SU-DHL-6 (cell line): ENCODE results near the gene GTF3C2.

ENCODE experiments used
- H2AFZ ChIP-seq: fragments of 200-600 bp; sonication (generic); 2 replicates; pipeline ENCODE4 v1.6.1; 2014; ENCODE audit warnings: low read depth, mild to moderate bottlenecking, moderate library complexity, mixed read lengths, antibody characterized with exemption, low read length; ENCODE audit not compliant: severe bottlenecking
- H3F3A ChIP-seq: fragments of 200-600 bp; shearing (Covaris generic); 2 replicates; pipeline ENCODE4 v1.6.0; 2016; ENCODE audit warnings: antibody characterized with exemption, mild to moderate bottlenecking; ENCODE audit not compliant: insufficient read depth
- H3K27ac ChIP-seq: fragments of 200-600 bp; sonication (generic); 2 replicates; pipeline ENCODE4 v1.5.1; 2016; ENCODE audit warnings: low read depth, mild to moderate bottlenecking, low read length, moderate library complexity, mixed read lengths
- H3K27me3 ChIP-seq: fragments of 200-600 bp; sonication (generic), shearing (Covaris generic); 2 replicates; pipeline ENCODE4 v1.6.0; 2014; ENCODE audit warnings: mild to moderate bottlenecking, low read length
- H3K36me3 ChIP-seq: fragments of 200-600 bp; sonication (generic); 2 replicates; pipeline ENCODE4 v1.6.1; 2014; ENCODE audit warnings: mild to moderate bottlenecking, low read length, mixed read lengths
- H3K4me2 ChIP-seq: fragments of 300-600, 200-600 bp; shearing (Covaris generic), sonication (generic); 2 replicates; pipeline ENCODE4 v1.6.0; 2014; ENCODE audit warnings: low read length, low read depth, mild to moderate bottlenecking; ENCODE audit not compliant: poor library complexity, severe bottlenecking
- H3K4me3 ChIP-seq: fragments of 200-600 bp; sonication (generic); 2 replicates; pipeline ENCODE4 v1.5.1; 2014; ENCODE audit warnings: antibody characterized with exemption, low read length, mild to moderate bottlenecking, mixed read lengths; ENCODE audit not compliant: insufficient read depth, poor library complexity, severe bottlenecking
- H3K79me2 ChIP-seq: fragments of 200-600 bp; sonication (generic); 2 replicates; pipeline ENCODE4 v1.6.1; 2014; ENCODE audit warnings: mild to moderate bottlenecking, low read length, moderate library complexity; ENCODE audit not compliant: insufficient read depth
- H3K9ac ChIP-seq: fragments of 200-600 bp; sonication (generic); 2 replicates; pipeline ENCODE4 v1.7.0; 2014; ENCODE audit warnings: mild to moderate bottlenecking, low read length
- H3K9me2 ChIP-seq: fragments of 200-600 bp; sonication (generic); replicated peaks from 2 replicates; pipeline ENCODE4 v1.6.1; 2014; ENCODE audit warnings: low read length; ENCODE audit not compliant: insufficient read depth
- H3K9me3 ChIP-seq: fragments of 200-600 bp; sonication (generic); 2 replicates; pipeline ENCODE4 v1.6.1; 2014; ENCODE audit warnings: low read length, mixed read lengths; ENCODE audit not compliant: insufficient read depth
- H4K20me1 ChIP-seq: fragments of 200-600 bp; sonication (generic); 2 replicates; pipeline ENCODE4 v1.6.1; 2014; ENCODE audit warnings: low read depth, mild to moderate bottlenecking, antibody characterized with exemption, low read length, moderate library complexity, mixed read lengths
- CTCF ChIP-seq: fragments of 200-600 bp; sonication (generic); IDR thresholded peaks from one replicate; pipeline ENCODE4 v1.5.1; 2017; ENCODE audit warnings: antibody characterized with exemption, mild to moderate bottlenecking, low read length, moderate library complexity; ENCODE audit not compliant: insufficient read depth, poor library complexity, severe bottlenecking
- EZH2phosphoT487 ChIP-seq: fragments of 200-600 bp; sonication (generic), shearing (Covaris generic); conservative IDR thresholded peaks from 2 replicates; pipeline ENCODE4 v1.6.1; 2018; ENCODE audit warnings: mild to moderate bottlenecking, antibody characterized with exemption, low read length, moderate library complexity, mixed read lengths

The GTF3C2 gene

GRCh38 chr2:27309651-27310050, 46.9 kb downstream of the GTF3C2 start:
- Histone ChIP-seq H3K4me3 (no peak overlapping the region), H3K9me2 (no peaks in the 10 kb centered on the region), H3K36me3 (no peaks in the 10 kb centered on the region), H3K79me2 (no peaks in the 10 kb centered on the region), H3K27ac (no peak overlapping the region), H3K9me3 (no peaks in the 10 kb centered on the region), H3K27me3 (no peaks in the 10 kb centered on the region), H4K20me1 (no peaks in the 10 kb centered on the region), H3K9ac (no peak overlapping the region), H3K4me2 (no peak overlapping the region), H2AFZ (no peak overlapping the region), H3F3A (no peaks in the 10 kb centered on the region)
- TF ChIP-seq CTCF (no peak), EZH2phosphoT487 (no peak)

GRCh38 chr2:27308359-27308881, 48.1 kb downstream of the GTF3C2 start, which contains the start of gene UCN:
TSS of gene UCN (minus strand) at chr2:27308445. CDS start at chr2:27307895, 550 bp downstream.
- H3F3A ChIP-seq, result no peaks in the 10 kb centered on the region
- H3K9ac ChIP-seq, result no peak within 1 kb of the TSS
- H3K9me2 ChIP-seq, result no peaks in the 10 kb centered on the region
- H3K79me2 ChIP-seq, result no peaks in the 10 kb centered on the region
- no peak within 1 kb of the TSS for H3K4me3 ChIP-seq
- no peak within 1 kb of the TSS for H3K27ac ChIP-seq
- H4K20me1 ChIP-seq, result no peaks in the 10 kb centered on the region
- H3K36me3 ChIP-seq, result no peaks in the 10 kb centered on the region
- no peak for TF ChIP-seq CTCF
- no peak for TF ChIP-seq EZH2phosphoT487
- H3K4me2 ChIP-seq, result no peak within 1 kb of the TSS
- no peak within 1 kb of the TSS for H2AFZ ChIP-seq
- H3K9me3 ChIP-seq, result no peaks in the 10 kb centered on the region
- no peaks in the 10 kb centered on the region for H3K27me3 ChIP-seq

- Histone ChIP-seq H2AFZ (no peak overlapping the region), H3K36me3 (no peaks in the 10 kb centered on the region), H3K4me3 (no peak overlapping the region), H4K20me1 (no peaks in the 10 kb centered on the region), H3K9ac (no peak overlapping the region), H3K79me2 (no peaks in the 10 kb centered on the region), H3K27ac (no peak overlapping the region), H3K4me2 (no peak overlapping the region), H3K9me3 (no peaks in the 10 kb centered on the region), H3K27me3 (no peaks in the 10 kb centered on the region), H3K9me2 (no peaks in the 10 kb centered on the region), H3F3A (no peaks in the 10 kb centered on the region)
- TF ChIP-seq CTCF (no peak), EZH2phosphoT487 (no peak)
Observed at GRCh38 chr2:27307545-27308358, 48.8 kb downstream of the GTF3C2 start.
